Caco-2 (cell line): ENCODE results near the gene MET. TPM values are rescaled to one million over a fixed set of nuclear protein-coding genes. Genes with fewer than 3 reads are reported as not detected.
A peak's percentile ranks its signal among the peaks of the same experiment; 100 is the strongest.

Experiments
- BruUV-seq: library from RNA; stranded (reverse); fragments of 400-500 nt; replicated peaks from 2 replicates; lab custom pipeline; 2021; lab: Mats Ljungman, UMichigan
- CTCF ChIA-PET: fragments of 300-600 bp; sonication (Branson Sonifier 250); formaldehyde crosslinking; loops from one replicate; lab custom pipeline; 2022; ENCODE audit warnings: antibody characterized with exemption; lab: Charles Lee
- POLR2A ChIA-PET: fragments of 300-600 bp; sonication (Branson Sonifier 250); formaldehyde crosslinking; loops from one replicate; lab custom pipeline; 2022; ENCODE audit warnings: antibody characterized with exemption; lab: Charles Lee
- DNase-seq, 2 experiments: peaks; one replicate each; pipeline versions ENCODE4 v3.0.0 to v3.0.0-alpha.2; 2020 to 2022
- H3K27me3 ChIP-seq: replicated peaks from 2 replicates; pipeline ENCODE4 v1.6.0; 2011; ENCODE audit warnings: low read length; ENCODE audit not compliant: control insufficient read depth, insufficient read depth
- H3K36me3 ChIP-seq: 2 replicates; pipeline ENCODE4 v1.5.1; 2011; ENCODE audit warnings: low read length; ENCODE audit not compliant: control insufficient read depth, insufficient read depth
- H3K4me1 ChIP-seq: fragments of 250-450 bp; sonication (Bioruptor Pico); 2 replicates; pipeline ENCODE4 v1.5.1; 2020; ENCODE audit warnings: mild to moderate bottlenecking
- H3K4me3 ChIP-seq: 2 replicates; pipeline ENCODE4 v1.5.1; 2011; ENCODE audit warnings: low read depth, mild to moderate bottlenecking, control low read depth, low read length
- H3K9me3 ChIP-seq: fragments of 250-450 bp; sonication (Bioruptor Pico); 2 replicates; pipeline ENCODE4 v1.5.1; 2020; ENCODE audit warnings: mild to moderate bottlenecking, moderate library complexity
- H3K27ac Mint-ChIP-seq: one replicate; pipeline ENCODE4 v1.8.0; 2022; ENCODE audit warnings: mixed read lengths; ENCODE audit not compliant: unreplicated experiment
- H3K27me3 Mint-ChIP-seq: one replicate; pipeline ENCODE4 v1.8.0; 2022; ENCODE audit warnings: mixed read lengths; ENCODE audit not compliant: insufficient read depth, unreplicated experiment
- H3K36me3 Mint-ChIP-seq: one replicate; pipeline ENCODE4 v1.8.0; 2022; ENCODE audit warnings: mild to moderate bottlenecking, mixed read lengths; ENCODE audit not compliant: insufficient read depth, unreplicated experiment
- H3K4me1 Mint-ChIP-seq: one replicate; pipeline ENCODE4 v1.8.0; 2022; ENCODE audit warnings: low read depth, mixed read lengths; ENCODE audit not compliant: unreplicated experiment
- H3K4me3 Mint-ChIP-seq: one replicate; pipeline ENCODE4 v1.8.0; 2022; ENCODE audit warnings: mild to moderate bottlenecking, moderate library complexity, mixed read lengths; ENCODE audit not compliant: unreplicated experiment
- H3K9me3 Mint-ChIP-seq: one replicate; pipeline ENCODE4 v1.8.0; 2022; ENCODE audit warnings: mixed read lengths; ENCODE audit not compliant: unreplicated experiment
- intact Hi-C: fragments of 100-400 bp; cut with micrococcal nuclease; formaldehyde crosslinking; loops from one replicate; pipeline ENCODE4 v1.10.0; 2022; ENCODE audit not compliant: unreplicated experiment
- total RNA-seq: library from RNA; stranded (reverse); gene quantifications from 2 replicates; pipeline ENCODE4 v1.2.3, GENCODE V29; 2022
- TF ChIP-seq, protein P1 (sequence below), 2 experiments: fragments of 200-600 bp in 1 of 2; IDR thresholded peaks; 1 replicate in 1 of 2; 2 replicates in 1 of 2; pipeline versions ENCODE4 v1.5.1 to v1.8.0; 2011 to 2022; ENCODE audit warnings: antibody characterized with exemption in 1 of 2, control low read depth in 1 of 2, inconsistent platforms in 1 of 2, low read depth in 1 of 2, low read length in 1 of 2, mild to moderate bottlenecking in 1 of 2, moderate library complexity in 1 of 2; ENCODE audit not compliant: insufficient read depth in 1 of 2, severe bottlenecking in 1 of 2, unreplicated experiment in 1 of 2

The MET gene
- total RNA-seq, 1 experiment from 2014 or later, result 82.9 TPM

DNA sequence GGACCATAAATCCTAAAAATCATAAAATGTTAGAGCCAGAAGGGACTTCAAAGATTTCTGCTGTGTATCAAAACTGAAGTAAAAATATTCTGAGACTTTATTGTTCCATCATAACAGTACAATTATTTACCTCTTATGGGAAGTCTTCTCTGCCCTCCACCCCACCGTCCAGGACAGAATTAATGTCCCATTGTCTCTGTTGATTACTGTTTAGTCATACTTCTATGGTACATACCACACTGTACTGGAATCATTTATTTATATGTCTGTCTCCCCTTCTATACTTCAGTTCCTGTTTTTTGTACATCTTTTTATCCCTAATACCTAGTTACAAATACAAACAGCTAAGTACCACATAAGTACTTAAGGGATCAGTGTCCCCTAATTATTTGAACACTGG is 98.9 kb downstream of the MET start:
- intact Hi-C loops, result no loop called here
- Mint-ChIP-seq H3K36me3 (peaks cover 65% of the 10 kb centered on the region), H3K27ac (no peak overlapping the region), H3K4me1 (peaks cover 24% of the 10 kb centered on the region), H3K9me3 (no peaks in the 10 kb centered on the region), H3K27me3 (no peaks in the 10 kb centered on the region), H3K4me3 (no peak overlapping the region)
- ChIA-PET CTCF (no interaction called here), POLR2A (no interaction called here)
- Histone ChIP-seq H3K4me1 (peaks cover 24% of the 10 kb centered on the region), H3K36me3 (peaks cover 6% of the 10 kb centered on the region), H3K27me3 (no peaks in the 10 kb centered on the region), H3K4me3 (no peak overlapping the region), H3K9me3 (no peaks in the 10 kb centered on the region)
- TF ChIP-seq, protein P1, sequence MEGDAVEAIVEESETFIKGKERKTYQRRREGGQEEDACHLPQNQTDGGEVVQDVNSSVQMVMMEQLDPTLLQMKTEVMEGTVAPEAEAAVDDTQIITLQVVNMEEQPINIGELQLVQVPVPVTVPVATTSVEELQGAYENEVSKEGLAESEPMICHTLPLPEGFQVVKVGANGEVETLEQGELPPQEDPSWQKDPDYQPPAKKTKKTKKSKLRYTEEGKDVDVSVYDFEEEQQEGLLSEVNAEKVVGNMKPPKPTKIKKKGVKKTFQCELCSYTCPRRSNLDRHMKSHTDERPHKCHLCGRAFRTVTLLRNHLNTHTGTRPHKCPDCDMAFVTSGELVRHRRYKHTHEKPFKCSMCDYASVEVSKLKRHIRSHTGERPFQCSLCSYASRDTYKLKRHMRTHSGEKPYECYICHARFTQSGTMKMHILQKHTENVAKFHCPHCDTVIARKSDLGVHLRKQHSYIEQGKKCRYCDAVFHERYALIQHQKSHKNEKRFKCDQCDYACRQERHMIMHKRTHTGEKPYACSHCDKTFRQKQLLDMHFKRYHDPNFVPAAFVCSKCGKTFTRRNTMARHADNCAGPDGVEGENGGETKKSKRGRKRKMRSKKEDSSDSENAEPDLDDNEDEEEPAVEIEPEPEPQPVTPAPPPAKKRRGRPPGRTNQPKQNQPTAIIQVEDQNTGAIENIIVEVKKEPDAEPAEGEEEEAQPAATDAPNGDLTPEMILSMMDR (IDR thresholded peaks at IDR 0.05; ENCODE audit: insufficient read depth in 1 of 2, low read depth in 1 of 2, low read length in 1 of 2, severe bottlenecking in 1 of 2, unreplicated experiment in 1 of 2), result no peak
- DNase-seq, result no peak
- no TSS peak for BruUV-seq

DNA sequence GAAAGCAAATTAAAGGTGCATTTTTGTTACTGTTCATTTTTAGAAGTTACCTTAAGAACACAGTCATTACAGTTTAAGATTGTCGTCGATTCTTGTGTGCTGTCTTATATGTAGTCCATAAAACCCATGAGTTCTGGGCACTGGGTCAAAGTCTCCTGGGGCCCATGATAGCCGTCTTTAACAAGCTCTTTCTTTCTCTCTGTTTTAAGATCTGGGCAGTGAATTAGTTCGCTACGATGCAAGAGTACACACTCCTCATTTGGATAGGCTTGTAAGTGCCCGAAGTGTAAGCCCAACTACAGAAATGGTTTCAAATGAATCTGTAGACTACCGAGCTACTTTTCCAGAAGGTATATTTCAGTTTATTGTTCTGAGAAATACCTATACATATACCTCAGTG is 99.6 kb downstream of the MET start:
- Histone ChIP-seq H3K9me3 (no peaks in the 10 kb centered on the region), H3K4me1 (peaks cover 29% of the 10 kb centered on the region), H3K36me3 (peaks cover 5% of the 10 kb centered on the region), H3K4me3 (no peak overlapping the region), H3K27me3 (no peaks in the 10 kb centered on the region)
- Mint-ChIP-seq H3K27me3 (no peaks in the 10 kb centered on the region), H3K4me1 (peaks cover 24% of the 10 kb centered on the region), H3K4me3 (peak overlapping the region; percentile 16), H3K27ac (no peak overlapping the region), H3K9me3 (no peaks in the 10 kb centered on the region), H3K36me3 (peaks cover 66% of the 10 kb centered on the region)
- POLR2A ChIA-PET, result no interaction called here
- no peak for DNase-seq
- no TSS peak for BruUV-seq
- TF ChIP-seq, protein P1 (IDR thresholded peaks at IDR 0.05; ENCODE audit: insufficient read depth in 1 of 2, low read depth in 1 of 2, low read length in 1 of 2, severe bottlenecking in 1 of 2, unreplicated experiment in 1 of 2), result no peak
- intact Hi-C loops, result no loop called here
- CTCF ChIA-PET, result no interaction called here

DNA sequence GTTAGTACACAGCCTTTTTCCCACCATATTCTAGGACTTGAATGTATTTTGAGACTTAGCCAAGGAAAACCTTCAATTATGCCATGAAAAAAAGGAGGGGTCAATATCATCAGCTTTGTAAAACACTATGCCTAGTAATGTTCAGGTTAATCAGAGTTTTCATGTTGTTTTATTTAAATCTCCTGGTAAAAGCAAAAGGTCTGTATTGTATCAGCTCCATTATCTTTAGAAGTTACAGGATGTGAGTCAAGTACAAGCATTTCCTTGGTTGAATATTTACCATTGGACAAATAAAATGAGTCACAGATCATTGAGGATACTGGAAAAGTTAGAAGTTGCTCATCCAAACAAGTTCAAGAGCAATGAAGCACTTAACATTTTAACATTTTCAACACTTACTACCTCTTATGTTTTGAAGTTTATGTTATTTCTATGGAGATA is 100.4 kb downstream of the MET start:
- Histone ChIP-seq H3K4me1 (peaks cover 35% of the 10 kb centered on the region), H3K9me3 (no peaks in the 10 kb centered on the region), H3K27me3 (no peaks in the 10 kb centered on the region), H3K36me3 (peaks cover 3% of the 10 kb centered on the region), H3K4me3 (no peak overlapping the region)
- CTCF ChIA-PET, result no interaction called here
- intact Hi-C loops, result no loop called here
- Mint-ChIP-seq H3K4me1 (peaks cover 24% of the 10 kb centered on the region), H3K4me3 (no peak overlapping the region), H3K27me3 (no peaks in the 10 kb centered on the region), H3K9me3 (no peaks in the 10 kb centered on the region), H3K27ac (no peak overlapping the region), H3K36me3 (peaks cover 67% of the 10 kb centered on the region)
- TF ChIP-seq, protein P1 (IDR thresholded peaks at IDR 0.05; ENCODE audit: insufficient read depth in 1 of 2, low read depth in 1 of 2, low read length in 1 of 2, severe bottlenecking in 1 of 2, unreplicated experiment in 1 of 2), result no peak
- POLR2A ChIA-PET, result no interaction called here
- no peak for DNase-seq
- BruUV-seq, result no TSS peak
